Middle frontal gyrus (tissue), 1 donor: Measurements from ENCODE around the gene PDZD4.

Experiments
- DNase-seq: peaks from one replicate; pipeline ENCODE4 v3.0.0-alpha.2; 2015; ENCODE audit warnings: low spot score; ENCODE audit errors: extremely low spot score

Gene PDZD4

GRCh38 chrX:153786669-153787068 is 43.7 kb downstream of the PDZD4 start:
- no peak for DNase-seq

- no peak for DNase-seq
Observed at GRCh38 chrX:153784325-153784967, 45.9 kb downstream of the PDZD4 start.

GRCh38 chrX:153783378-153784013 is 46.8 kb downstream of the PDZD4 start:
- no peak for DNase-seq

GRCh38 chrX:153782871-153783270 is 47.5 kb downstream of the PDZD4 start:
- DNase-seq = no peak

GRCh38 chrX:153782313-153782712 is 48.0 kb downstream of the PDZD4 start:
- DNase-seq = no peak

- DNase-seq = no peak
Observed at GRCh38 chrX:153781428-153782047, 48.8 kb downstream of the PDZD4 start.

- DNase-seq = no peak
Observed at GRCh38 chrX:153780678-153781427, 49.5 kb downstream of the PDZD4 start, which contains the start of gene SRPK3. Gene SRPK3 (plus strand): TSS chrX:153781041. CDS start chrX:153781087, 46 bp downstream.

- DNase-seq = no peak
Observed at GRCh38 chrX:153779891-153780677, 50.3 kb downstream of the PDZD4 start.

- no peak for DNase-seq
Observed at GRCh38 chrX:153778684-153779101, 51.7 kb downstream of the PDZD4 start.

GRCh38 chrX:153778181-153778580 is 52.2 kb downstream of the PDZD4 start:
- DNase-seq = no peak

GRCh38 chrX:153777261-153778090 is 52.9 kb downstream of the PDZD4 start:
- DNase-seq = no peak

- no peak for DNase-seq
Observed at GRCh38 chrX:153776611-153777045, 53.7 kb downstream of the PDZD4 start.

- DNase-seq = no peak
Observed at GRCh38 chrX:153776120-153776599, 54.2 kb downstream of the PDZD4 start.

GRCh38 chrX:153775293-153776119 is 54.8 kb downstream of the PDZD4 start:
- DNase-seq = no peak

GRCh38 chrX:153774576-153775292 is 55.6 kb downstream of the PDZD4 start:
- no peak for DNase-seq

GRCh38 chrX:153773741-153774575 is 56.4 kb downstream of the PDZD4 start:
- no peak for DNase-seq

GRCh38 chrX:153773218-153773611 is 57.1 kb downstream of the PDZD4 start:
- no peak for DNase-seq
